ENCODE data around the gene RBPMS2.

The RBPMS2 gene

GRCh38 chr15:64716452-64716851 is 58.9 kb downstream of the RBPMS2 start:
- no peaks in the 10 kb centered on the region for H3K9me3 Mint-ChIP-seq
- DNase-seq (no peak), ATAC-seq (replicated peaks) (no peak)
- no peaks in the 10 kb centered on the region for H3K27me3 Mint-ChIP-seq
- peaks cover 0 to 2% of the 10 kb centered on the region in 2 donors for H3K4me1 Mint-ChIP-seq (ENCODE audit: low read depth in 2 of 2)
- no peak overlapping the region for H3K27ac Mint-ChIP-seq
- peaks cover 5% of the 10 kb centered on the region for H3K36me3 Mint-ChIP-seq (ENCODE audit: insufficient read depth)
- no peak overlapping the region for H3K4me3 Mint-ChIP-seq

- no peak overlapping the region for H3K4me3 Mint-ChIP-seq
- no peak for ATAC-seq (replicated peaks)
These were observed 61.8 kb downstream of the RBPMS2 start for GRCh38 chr15:64713592-64713991.

GRCh38 chr15:64712353-64712752 is 63.0 kb downstream of the RBPMS2 start:
- H3K4me3 Mint-ChIP-seq: no peak overlapping the region
- H3K27ac Mint-ChIP-seq: no peak overlapping the region
- H3K9me3 Mint-ChIP-seq: no peaks in the 10 kb centered on the region
- ATAC-seq (replicated peaks) (no peak), DNase-seq (no peak)
- no peaks in the 10 kb centered on the region for H3K27me3 Mint-ChIP-seq
- H3K36me3 Mint-ChIP-seq (ENCODE audit: insufficient read depth): peaks cover 5% of the 10 kb centered on the region
- H3K4me1 Mint-ChIP-seq (ENCODE audit: low read depth in 2 of 2): no peaks in the 10 kb centered on the region

More at GRCh38 chr15:64713592-64713991, 61.8 kb downstream of the RBPMS2 start:
- no peak for DNase-seq
- Mint-ChIP-seq H3K4me1 (ENCODE audit: low read depth in 2 of 2) (peaks cover 0 to 2% of the 10 kb centered on the region in 2 donors), H3K9me3 (no peaks in the 10 kb centered on the region), H3K36me3 (ENCODE audit: insufficient read depth) (peaks cover 5% of the 10 kb centered on the region), H3K27ac (no peak overlapping the region), H3K27me3 (no peaks in the 10 kb centered on the region)

- no peaks in the 10 kb centered on the region for H3K27me3 Mint-ChIP-seq
- peaks cover 5% of the 10 kb centered on the region for H3K36me3 Mint-ChIP-seq (ENCODE audit: insufficient read depth)
- no peaks in the 10 kb centered on the region for H3K9me3 Mint-ChIP-seq
- H3K4me3 Mint-ChIP-seq: no peak overlapping the region
- ATAC-seq (replicated peaks) (no peak), DNase-seq (no peak)
- no peaks in the 10 kb centered on the region for H3K4me1 Mint-ChIP-seq (ENCODE audit: low read depth in 2 of 2)
- H3K27ac Mint-ChIP-seq: no peak overlapping the region
These were observed 64.5 kb downstream of the RBPMS2 start for GRCh38 chr15:64710676-64711428.

- Mint-ChIP-seq H3K4me3 (no peak overlapping the region), H3K27ac (peak overlapping the region in 1 of 2 donors; percentile 2), H3K27me3 (no peaks in the 10 kb centered on the region), H3K36me3 (ENCODE audit: insufficient read depth) (peaks cover 8% of the 10 kb centered on the region), H3K9me3 (no peaks in the 10 kb centered on the region), H3K4me1 (ENCODE audit: low read depth in 2 of 2) (peaks cover 20 to 21% of the 10 kb centered on the region in 2 donors)
- ATAC-seq (replicated peaks) (no peak), DNase-seq (no peak)
These were observed 69.1 kb downstream of the RBPMS2 start for GRCh38 chr15:64706011-64706911.

- DNase-seq (no peak), ATAC-seq (replicated peaks) (no peak)
- Mint-ChIP-seq H3K36me3 (ENCODE audit: insufficient read depth) (peaks cover 8% of the 10 kb centered on the region), H3K27me3 (no peaks in the 10 kb centered on the region), H3K4me1 (ENCODE audit: low read depth in 2 of 2) (peaks cover 29 to 32% of the 10 kb centered on the region in 2 donors), H3K9me3 (no peaks in the 10 kb centered on the region), H3K27ac (no peak overlapping the region), H3K4me3 (no peak overlapping the region)
These were observed 70.4 kb downstream of the RBPMS2 start for GRCh38 chr15:64705006-64705405.

- Mint-ChIP-seq H3K27me3 (no peaks in the 10 kb centered on the region), H3K27ac (peak overlapping the region; percentile 89 to 90), H3K36me3 (ENCODE audit: insufficient read depth) (peaks cover 8% of the 10 kb centered on the region), H3K4me1 (ENCODE audit: low read depth in 2 of 2) (peaks cover 32 to 45% of the 10 kb centered on the region in 2 donors), H3K9me3 (no peaks in the 10 kb centered on the region), H3K4me3 (peak overlapping the region; percentile 67 to 85)
- DNase-seq: no peak
- no peak for ATAC-seq (replicated peaks)
These were observed 71.8 kb downstream of the RBPMS2 start for GRCh38 chr15:64703632-64703959.

GRCh38 chr15:64702816-64703631 is 72.4 kb downstream of the RBPMS2 start:
- peak overlapping the region; percentile 89 to 90 for H3K27ac Mint-ChIP-seq
- H3K4me1 Mint-ChIP-seq (ENCODE audit: low read depth in 2 of 2): peaks cover 33 to 51% of the 10 kb centered on the region in 2 donors
- peak overlapping the region; percentile 67 to 85 for H3K4me3 Mint-ChIP-seq
- ATAC-seq (replicated peaks) (peak; percentile 95), DNase-seq (peak; percentile 91 to 95 (median 93))
- no peaks in the 10 kb centered on the region for H3K27me3 Mint-ChIP-seq
- peaks cover 8% of the 10 kb centered on the region for H3K36me3 Mint-ChIP-seq (ENCODE audit: insufficient read depth)
- H3K9me3 Mint-ChIP-seq: no peaks in the 10 kb centered on the region

GRCh38 chr15:64701482-64702184 is 73.8 kb downstream of the RBPMS2 start:
- Mint-ChIP-seq H3K36me3 (ENCODE audit: insufficient read depth) (peaks cover 13% of the 10 kb centered on the region), H3K9me3 (no peaks in the 10 kb centered on the region), H3K27me3 (no peaks in the 10 kb centered on the region), H3K27ac (peak overlapping the region; percentile 75 to 89), H3K4me3 (peak overlapping the region; percentile 67 to 85), H3K4me1 (ENCODE audit: low read depth in 2 of 2) (peaks cover 38 to 56% of the 10 kb centered on the region in 2 donors)
- ATAC-seq (replicated peaks) (no peak), DNase-seq (no peak)

GRCh38 chr15:64701051-64701450 is 74.3 kb downstream of the RBPMS2 start:
- H3K4me1 Mint-ChIP-seq (ENCODE audit: low read depth in 2 of 2): peaks cover 38 to 61% of the 10 kb centered on the region in 2 donors
- ATAC-seq (replicated peaks) (no peak), DNase-seq (no peak)
- H3K9me3 Mint-ChIP-seq: no peaks in the 10 kb centered on the region
- H3K27me3 Mint-ChIP-seq: no peaks in the 10 kb centered on the region
- H3K4me3 Mint-ChIP-seq: peak overlapping the region; percentile 67 to 85
- H3K27ac Mint-ChIP-seq: peak overlapping the region; percentile 75 to 89
- H3K36me3 Mint-ChIP-seq (ENCODE audit: insufficient read depth): peaks cover 16% of the 10 kb centered on the region

GRCh38 chr15:64699751-64700388 is 75.5 kb downstream of the RBPMS2 start:
- peaks cover 43 to 66% of the 10 kb centered on the region in 2 donors for H3K4me1 Mint-ChIP-seq (ENCODE audit: low read depth in 2 of 2)
- peaks cover 16% of the 10 kb centered on the region for H3K36me3 Mint-ChIP-seq (ENCODE audit: insufficient read depth)
- H3K9me3 Mint-ChIP-seq: no peaks in the 10 kb centered on the region
- peak overlapping the region; percentile 3 to 75 for H3K27ac Mint-ChIP-seq
- H3K4me3 Mint-ChIP-seq: peak overlapping the region in 1 of 2 donors; percentile 85
- ATAC-seq (replicated peaks): no peak
- no peak for DNase-seq
- no peaks in the 10 kb centered on the region for H3K27me3 Mint-ChIP-seq

- ATAC-seq (replicated peaks) (no peak), DNase-seq (no peak)
- no peaks in the 10 kb centered on the region for H3K9me3 Mint-ChIP-seq
- peaks cover 42 to 65% of the 10 kb centered on the region in 2 donors for H3K4me1 Mint-ChIP-seq (ENCODE audit: low read depth in 2 of 2)
- H3K36me3 Mint-ChIP-seq (ENCODE audit: insufficient read depth): peaks cover 20% of the 10 kb centered on the region
- peak overlapping the region; percentile 36 to 61 for H3K27ac Mint-ChIP-seq
- no peak overlapping the region for H3K4me3 Mint-ChIP-seq
- H3K27me3 Mint-ChIP-seq: no peaks in the 10 kb centered on the region
These were observed 76.6 kb downstream of the RBPMS2 start for GRCh38 chr15:64698823-64699222.

All from effector memory CD8-positive, alpha-beta T cell (primary cell).